ENCODE measurements around the gene PTPRU.

- TF ChIP-seq SUZ12 (IDR thresholded peaks at IDR 0.05) (no peak), BHLHE40 (IDR thresholded peaks at IDR 0.05; ENCODE audit: borderline replicate concordance) (no peak), SP1 (IDR thresholded peaks at IDR 0.05) (no peak), TARDBP (IDR thresholded peaks at IDR 0.05) (no peak), FOXM1 (IDR thresholded peaks at IDR 0.05; ENCODE audit: borderline replicate concordance) (no peak), ARNT (IDR thresholded peaks at IDR 0.05) (no peak), ZNF384 (IDR thresholded peaks at IDR 0.05) (no peak), L3MBTL2 (conservative IDR thresholded peaks at IDR 0.05) (no peak), ELF4 (IDR thresholded peaks at IDR 0.05) (no peak), FOXK2 (IDR thresholded peaks at IDR 0.05) (no peak), HDGF (IDR thresholded peaks at IDR 0.05; ENCODE audit: borderline replicate concordance) (no peak), NFRKB (IDR thresholded peaks at IDR 0.05) (no peak)
Measured at GRCh38 chr1:29327223-29327935, 91.1 kb downstream of the PTPRU start.

All from HEK293T (cell line).